ENCODE measurements around the gene RAB40C. TPM values are rescaled to one million over a fixed set of nuclear protein-coding genes. Genes with fewer than 3 reads are reported as not detected.

RAB40C gene
- total and polyA plus RNA-seq, 7 donors: 16.8 to 41.2 (median 28.8) TPM

DNA sequence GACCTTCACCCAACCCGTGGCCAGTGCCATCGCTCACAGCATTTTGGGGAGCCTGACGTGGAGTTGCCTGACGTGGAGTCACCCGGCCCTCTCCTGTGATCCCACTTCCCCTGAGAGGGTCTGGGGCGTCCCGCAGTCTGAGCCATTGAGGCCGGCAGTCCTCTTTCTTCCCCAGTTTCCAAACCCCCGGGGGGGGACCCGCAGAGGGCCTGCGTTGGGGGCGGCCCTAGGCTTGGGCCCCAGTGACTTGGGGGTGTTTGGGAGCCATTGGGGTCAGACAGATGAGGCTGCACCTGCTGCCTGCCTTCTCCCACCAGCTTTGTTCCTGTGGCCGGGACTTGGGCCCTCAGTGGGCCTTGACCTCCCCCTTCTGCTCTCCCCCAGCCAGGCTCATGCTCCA lies 79.8 kb downstream of the RAB40C start:
- TF ChIP-seq POLR2A (IDR thresholded peaks at IDR 0.05) (no peak), EP300 (IDR thresholded peaks at IDR 0.05) (no peak), POLR2AphosphoS5 (IDR thresholded peaks at IDR 0.05) (no peak)
- TF ChIP-seq, protein P1, sequence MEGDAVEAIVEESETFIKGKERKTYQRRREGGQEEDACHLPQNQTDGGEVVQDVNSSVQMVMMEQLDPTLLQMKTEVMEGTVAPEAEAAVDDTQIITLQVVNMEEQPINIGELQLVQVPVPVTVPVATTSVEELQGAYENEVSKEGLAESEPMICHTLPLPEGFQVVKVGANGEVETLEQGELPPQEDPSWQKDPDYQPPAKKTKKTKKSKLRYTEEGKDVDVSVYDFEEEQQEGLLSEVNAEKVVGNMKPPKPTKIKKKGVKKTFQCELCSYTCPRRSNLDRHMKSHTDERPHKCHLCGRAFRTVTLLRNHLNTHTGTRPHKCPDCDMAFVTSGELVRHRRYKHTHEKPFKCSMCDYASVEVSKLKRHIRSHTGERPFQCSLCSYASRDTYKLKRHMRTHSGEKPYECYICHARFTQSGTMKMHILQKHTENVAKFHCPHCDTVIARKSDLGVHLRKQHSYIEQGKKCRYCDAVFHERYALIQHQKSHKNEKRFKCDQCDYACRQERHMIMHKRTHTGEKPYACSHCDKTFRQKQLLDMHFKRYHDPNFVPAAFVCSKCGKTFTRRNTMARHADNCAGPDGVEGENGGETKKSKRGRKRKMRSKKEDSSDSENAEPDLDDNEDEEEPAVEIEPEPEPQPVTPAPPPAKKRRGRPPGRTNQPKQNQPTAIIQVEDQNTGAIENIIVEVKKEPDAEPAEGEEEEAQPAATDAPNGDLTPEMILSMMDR (IDR thresholded peaks at IDR 0.05): no peak
- 95 to 96% methylated on average over 13 of the region's 13 CpGs for WGBS, 2 donors
- Histone ChIP-seq H3K36me3 (peaks cover 33 to 48% (median 39%) of the 10 kb centered on the region in 4 donors), H3K4me1 (peaks cover 0 to 29% (median 23%) of the 10 kb centered on the region in 4 donors), H3K27me3 (no peaks in the 10 kb centered on the region), H3K27ac (no peak overlapping the region), H3K4me3 (no peak overlapping the region), H3K9me3 (no peaks in the 10 kb centered on the region)
- DNase-seq: no peak
- intact Hi-C loops (cut with DNase I): loop anchor here (10.0 kb wide), 1 partner anchor 285 kb away; the partner anchor contains the start of gene PGAP6

DNA sequence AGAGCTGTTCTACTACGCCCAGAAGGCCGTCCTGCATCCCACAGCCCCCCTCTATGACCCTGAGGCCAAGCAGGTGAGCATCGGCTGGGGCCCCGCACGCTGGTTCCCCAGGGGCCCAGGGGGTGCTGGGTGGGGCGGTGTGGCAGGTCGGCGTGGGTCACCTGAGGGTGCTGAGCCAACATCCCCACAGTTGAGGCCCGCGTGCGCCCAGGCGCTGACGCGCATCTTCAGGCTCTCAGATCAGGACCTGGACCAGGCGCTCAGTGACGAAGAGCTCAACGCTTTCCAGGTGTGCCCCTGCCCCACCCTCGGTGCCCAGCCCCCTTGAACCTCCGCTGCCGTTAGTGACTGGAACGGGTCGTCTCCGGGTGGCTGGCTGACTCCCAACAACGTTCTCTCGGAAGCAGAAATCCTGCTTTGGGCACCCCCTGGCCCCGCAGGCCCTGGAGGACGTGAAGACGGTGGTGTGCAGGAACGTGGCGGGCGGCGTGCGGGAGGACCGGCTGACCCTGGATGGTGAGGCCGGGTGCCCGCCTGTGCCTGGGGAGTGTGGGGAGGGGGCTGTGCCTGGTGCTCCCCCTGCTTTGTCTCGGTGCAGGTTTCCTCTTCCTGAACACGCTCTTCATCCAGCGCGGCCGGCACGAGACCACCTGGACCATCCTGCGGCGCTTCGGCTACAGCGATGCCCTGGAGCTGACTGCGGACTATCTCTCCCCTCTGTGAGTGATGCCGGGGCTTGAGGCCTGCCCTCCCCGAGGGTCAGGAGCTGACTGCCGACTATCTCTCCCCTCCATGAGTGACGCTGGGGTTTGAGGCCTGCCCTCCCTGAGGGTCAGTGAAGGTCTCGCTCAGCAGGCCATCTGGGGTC lies 80.9 kb downstream of the RAB40C start:
- no peak for DNase-seq
- no peak for TF ChIP-seq POLR2A (IDR thresholded peaks at IDR 0.05)
- no peak for TF ChIP-seq EP300 (IDR thresholded peaks at IDR 0.05)
- TF ChIP-seq POLR2AphosphoS5 (IDR thresholded peaks at IDR 0.05): no peak
- TF ChIP-seq, protein P1 (IDR thresholded peaks at IDR 0.05): no peak
- Histone ChIP-seq H3K9me3 (no peaks in the 10 kb centered on the region), H3K27me3 (no peaks in the 10 kb centered on the region), H3K36me3 (peaks cover 33 to 48% (median 39%) of the 10 kb centered on the region in 4 donors), H3K4me3 (no peak overlapping the region), H3K4me1 (peaks cover 0 to 40% (median 32%) of the 10 kb centered on the region in 4 donors), H3K27ac (no peak overlapping the region)
- intact Hi-C loops (cut with DNase I): no loop called here
- 92 to 93% methylated on average over 52 of the region's 52 CpGs for WGBS, 2 donors

DNA sequence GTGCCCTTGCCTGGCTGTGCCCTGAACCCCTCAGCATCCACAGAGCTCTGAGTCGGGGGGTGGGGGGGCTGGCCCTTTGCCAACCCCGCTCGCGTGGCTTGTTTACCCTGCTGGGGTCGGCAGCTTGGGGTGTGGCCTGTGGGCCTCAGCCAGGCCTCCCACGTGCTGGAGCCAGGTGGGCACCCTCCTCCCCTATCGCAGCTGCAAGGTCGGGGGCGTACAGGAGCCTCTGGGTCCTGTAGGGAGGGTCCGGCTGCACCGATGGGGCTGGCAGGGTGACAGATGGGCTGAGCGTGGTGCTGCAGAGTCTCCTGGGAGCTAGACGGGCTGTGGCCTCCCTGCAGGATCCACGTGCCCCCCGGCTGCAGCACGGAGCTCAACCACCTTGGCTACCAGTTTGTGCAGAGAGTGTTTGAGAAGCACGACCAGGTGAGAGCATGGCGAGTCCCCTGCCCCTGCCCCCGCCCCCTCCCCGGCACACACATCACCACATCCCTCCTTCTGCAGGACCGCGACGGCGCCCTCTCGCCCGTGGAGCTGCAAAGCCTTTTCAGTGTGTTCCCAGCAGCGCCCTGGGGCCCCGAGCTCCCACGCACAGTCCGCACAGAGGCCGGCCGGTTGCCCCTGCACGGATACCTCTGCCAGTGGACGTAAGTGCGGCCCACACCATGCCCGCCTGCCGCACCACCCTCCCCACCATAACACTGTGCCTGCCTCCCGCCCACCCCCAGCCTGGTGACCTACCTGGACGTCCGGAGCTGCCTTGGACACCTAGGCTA lies 81.7 kb downstream of the RAB40C start:
- H3K4me3 ChIP-seq: no peak overlapping the region
- H3K36me3 ChIP-seq: peaks cover 33 to 48% (median 39%) of the 10 kb centered on the region in 4 donors
- H3K9me3 ChIP-seq: no peaks in the 10 kb centered on the region
- no peak for DNase-seq
- H3K4me1 ChIP-seq: peaks cover 0 to 47% (median 36%) of the 10 kb centered on the region in 4 donors
- intact Hi-C loops (cut with DNase I): no loop called here
- H3K27me3 ChIP-seq: no peaks in the 10 kb centered on the region
- WGBS, 2 donors: 86 to 91% methylated on average over 40 of the region's 40 CpGs
- no peak for TF ChIP-seq EP300 (IDR thresholded peaks at IDR 0.05)
- TF ChIP-seq POLR2A (IDR thresholded peaks at IDR 0.05): no peak
- TF ChIP-seq, protein P1 (IDR thresholded peaks at IDR 0.05): no peak
- no peak for TF ChIP-seq POLR2AphosphoS5 (IDR thresholded peaks at IDR 0.05)
- H3K27ac ChIP-seq: no peak overlapping the region

DNA sequence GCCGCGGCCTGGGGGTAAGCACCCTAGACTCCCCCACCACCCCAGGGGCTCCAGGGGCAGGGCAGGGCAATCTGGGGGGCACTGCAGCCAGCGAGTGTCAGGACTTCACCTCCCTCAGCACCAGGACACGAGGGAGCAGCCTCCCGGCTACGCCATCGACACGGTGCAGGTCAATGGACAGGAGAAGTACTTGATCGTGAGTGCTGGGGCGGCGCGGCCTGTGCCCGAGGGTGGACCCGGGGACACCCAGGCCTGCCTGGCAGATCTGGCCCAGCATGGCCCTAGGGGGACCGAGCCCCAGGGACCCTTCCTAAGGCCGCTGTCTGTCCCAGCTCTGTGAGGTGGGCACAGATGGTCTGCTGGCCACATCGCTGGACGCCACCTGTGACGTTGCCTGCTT lies 82.5 kb downstream of the RAB40C start:
- Histone ChIP-seq H3K27ac (no peak overlapping the region), H3K27me3 (no peaks in the 10 kb centered on the region), H3K4me3 (no peak overlapping the region), H3K9me3 (no peaks in the 10 kb centered on the region), H3K4me1 (peaks cover 0 to 42% (median 33%) of the 10 kb centered on the region in 4 donors), H3K36me3 (peaks cover 33 to 48% (median 39%) of the 10 kb centered on the region in 4 donors)
- WGBS, 2 donors: 93 to 94% methylated on average over 19 of the region's 19 CpGs
- no peak for DNase-seq
- TF ChIP-seq EP300 (IDR thresholded peaks at IDR 0.05) (no peak), POLR2A (IDR thresholded peaks at IDR 0.05) (no peak), POLR2AphosphoS5 (IDR thresholded peaks at IDR 0.05) (no peak)
- TF ChIP-seq, protein P1 (IDR thresholded peaks at IDR 0.05): no peak
- intact Hi-C loops (cut with DNase I): no loop called here

Data from sigmoid colon (tissue), 7 donors.